Measurements from ENCODE around the gene CNGA3.
A peak's percentile ranks its signal among the peaks of the same experiment; 100 is the strongest.

The CNGA3 gene

GRCh38 chr2:98377544-98377943 is 31.3 kb downstream of the CNGA3 start:
- no peak for DNase-seq (ENCODE audit: low read depth in 2 of 2)

- DNase-seq (ENCODE audit: low read depth in 2 of 2) = no peak
Observed at GRCh38 chr2:98378196-98378595, 31.9 kb downstream of the CNGA3 start.

- no peak for DNase-seq (ENCODE audit: low read depth in 2 of 2)
Observed at GRCh38 chr2:98378901-98379300, 32.6 kb downstream of the CNGA3 start.

GRCh38 chr2:98379311-98380202 is 33.3 kb downstream of the CNGA3 start:
- no peak for DNase-seq (ENCODE audit: low read depth in 2 of 2)

GRCh38 chr2:98380203-98380535 is 33.9 kb downstream of the CNGA3 start:
- no peak for DNase-seq (ENCODE audit: low read depth in 2 of 2)

- DNase-seq (ENCODE audit: low read depth in 2 of 2) = no peak
Observed at GRCh38 chr2:98381494-98381893, 35.2 kb downstream of the CNGA3 start.

GRCh38 chr2:98382086-98382485 is 35.8 kb downstream of the CNGA3 start:
- no peak for DNase-seq (ENCODE audit: low read depth in 2 of 2)

- DNase-seq (ENCODE audit: low read depth in 2 of 2) = no peak
Observed at GRCh38 chr2:98382739-98383138, 36.5 kb downstream of the CNGA3 start.

GRCh38 chr2:98383166-98383565 is 36.9 kb downstream of the CNGA3 start:
- DNase-seq (ENCODE audit: low read depth in 2 of 2) = no peak

- DNase-seq (ENCODE audit: low read depth in 2 of 2) = peak; percentile 42 to 65
Observed at GRCh38 chr2:98385050-98385699, 38.9 kb downstream of the CNGA3 start.

GRCh38 chr2:98387478-98387877 is 41.2 kb downstream of the CNGA3 start:
- no peak for DNase-seq (ENCODE audit: low read depth in 2 of 2)

- no peak for DNase-seq (ENCODE audit: low read depth in 2 of 2)
Observed at GRCh38 chr2:98388081-98388480, 41.8 kb downstream of the CNGA3 start.

GRCh38 chr2:98388601-98389250 is 42.5 kb downstream of the CNGA3 start:
- DNase-seq (ENCODE audit: low read depth in 2 of 2) = no peak

- no peak for DNase-seq (ENCODE audit: low read depth in 2 of 2)
Observed at GRCh38 chr2:98389251-98389605, 43.0 kb downstream of the CNGA3 start.

- DNase-seq (ENCODE audit: low read depth in 2 of 2) = no peak
Observed at GRCh38 chr2:98390571-98391476, 44.6 kb downstream of the CNGA3 start.

- no peak for DNase-seq (ENCODE audit: low read depth in 2 of 2)
Observed at GRCh38 chr2:98391581-98392270, 45.5 kb downstream of the CNGA3 start.

- DNase-seq (ENCODE audit: low read depth in 2 of 2) = no peak
Observed at GRCh38 chr2:98393354-98393753, 47.1 kb downstream of the CNGA3 start.

GRCh38 chr2:98394595-98395153 is 48.4 kb downstream of the CNGA3 start:
- DNase-seq (ENCODE audit: low read depth in 2 of 2) = no peak

GRCh38 chr2:98395977-98396376 is 49.7 kb downstream of the CNGA3 start:
- no peak for DNase-seq (ENCODE audit: low read depth in 2 of 2)

GRCh38 chr2:98396745-98397355 is 50.6 kb downstream of the CNGA3 start:
- DNase-seq (ENCODE audit: low read depth in 2 of 2) = no peak
